Measurements from ENCODE around the gene DENND5A. TPM values are rescaled to one million over a fixed set of nuclear protein-coding genes. Genes with fewer than 3 reads are reported as not detected.

The DENND5A gene
- total and polyA plus RNA-seq, 2 donors (not counting 1 experiment from before 2014, with no cell fraction given), result 41.3 to 66.5 TPM

GRCh38 chr11:9145283-9145682 lies 119.9 kb downstream of the DENND5A start:
- Histone ChIP-seq H3K4me1 (ENCODE audit: control insufficient read depth in 2 of 2, insufficient read depth in 2 of 2, low read length in 2 of 2) (no peaks in the 10 kb centered on the region), H4K20me1 (ENCODE audit: control insufficient read depth, insufficient read depth, low read length, poor library complexity, severe bottlenecking) (no peaks in the 10 kb centered on the region), H3K27me3 (replicated peaks in 1 of 4; ENCODE audit: control extremely low read depth in 1 of 4, control insufficient read depth in 3 of 4, insufficient read depth in 4 of 4, low read length in 3 of 4) (no peaks in the 10 kb centered on the region), H3K36me3 (replicated peaks in 1 of 2; ENCODE audit: control extremely low read depth in 1 of 2, control insufficient read depth in 1 of 2, extremely low read depth in 1 of 2, insufficient read depth in 2 of 2, low read length in 1 of 2) (peaks cover 1 to 81% of the 10 kb centered on the region in 2 experiments), H3K79me2 (ENCODE audit: control insufficient read depth, insufficient read depth, low read length) (no peaks in the 10 kb centered on the region), H2AFZ (ENCODE audit: insufficient read depth, low read depth, low read length, poor library complexity, severe bottlenecking) (no peak overlapping the region), H3K4me3 (ENCODE audit: control extremely low read depth in 1 of 5, extremely low read depth in 1 of 5, insufficient read depth in 1 of 5, low read depth in 2 of 5, low read length in 4 of 5) (no peak overlapping the region), H3K4me2 (replicated peaks; ENCODE audit: low read depth, low read length, poor library complexity, severe bottlenecking) (no peak overlapping the region), H3K27ac (ENCODE audit: low read length in 2 of 2) (no peak overlapping the region), H3K9ac (ENCODE audit: low read length) (no peak overlapping the region), H3K9me3 (ENCODE audit: control extremely low read depth in 1 of 3, control insufficient read depth in 2 of 3, insufficient read depth in 1 of 3, low read length in 2 of 3) (no peaks in the 10 kb centered on the region)
- DNase-seq, result no peak
- WGBS (ENCODE audit: insufficient coverage), result 100% methylated on average over 2 of the region's 2 CpGs
- H3K4me3 Mint-ChIP-seq, result no peak overlapping the region
- no peak for TF ChIP-seq EZH2 (IDR thresholded peaks at IDR 0.05; ENCODE audit: borderline replicate concordance, insufficient read depth, low read depth, low read length, poor library complexity, severe bottlenecking)
- no peak for TF ChIP-seq CTCF (IDR thresholded peaks at IDR 0.05)
- H3K4me1 Mint-ChIP-seq, result no peaks in the 10 kb centered on the region
- intact Hi-C loops (cut with micrococcal nuclease), result no loop called here
- no peaks in the 10 kb centered on the region for H3K27me3 Mint-ChIP-seq
- CTCF ChIA-PET, result no interaction called here
- H3K9me3 Mint-ChIP-seq (ENCODE audit: insufficient read depth), result no peaks in the 10 kb centered on the region
- POLR2A ChIA-PET, result interaction anchor here (0.6 kb wide), 1 partner anchor 842 kb away, joined by 3 read pairs; no protein-coding TSS in a partner anchor
- no peak overlapping the region for H3K27ac Mint-ChIP-seq
- no peak for ATAC-seq (ENCODE audit: low read depth)

- CTCF ChIA-PET, result interaction anchor here (0.6 to 1.3 kb wide), 2 partner anchors 289 to 881 kb away, joined by 3 read pairs; partner anchors contain the start of gene LMO1
- ATAC-seq (ENCODE audit: low read depth) (no peak), DNase-seq (no peak)
- Mint-ChIP-seq H3K4me3 (no peak overlapping the region), H3K27me3 (no peaks in the 10 kb centered on the region), H3K9me3 (ENCODE audit: insufficient read depth) (no peaks in the 10 kb centered on the region), H3K4me1 (no peaks in the 10 kb centered on the region), H3K27ac (no peak overlapping the region)
- H4K20me1 ChIP-seq (ENCODE audit: control insufficient read depth, insufficient read depth, low read length, poor library complexity, severe bottlenecking), result no peaks in the 10 kb centered on the region
- H3K79me2 ChIP-seq (ENCODE audit: control insufficient read depth, insufficient read depth, low read length), result no peaks in the 10 kb centered on the region
- no peaks in the 10 kb centered on the region for H3K9me3 ChIP-seq (ENCODE audit: control extremely low read depth in 1 of 3, control insufficient read depth in 2 of 3, insufficient read depth in 1 of 3, low read length in 2 of 3)
- no peak overlapping the region for H3K4me2 ChIP-seq (replicated peaks; ENCODE audit: low read depth, low read length, poor library complexity, severe bottlenecking)
- intact Hi-C loops (cut with micrococcal nuclease), result no loop called here
- no peak overlapping the region for H3K4me3 ChIP-seq (ENCODE audit: control extremely low read depth in 1 of 5, extremely low read depth in 1 of 5, insufficient read depth in 1 of 5, low read depth in 2 of 5, low read length in 4 of 5)
- H2AFZ ChIP-seq (ENCODE audit: insufficient read depth, low read depth, low read length, poor library complexity, severe bottlenecking), result no peak overlapping the region
- TF ChIP-seq EZH2 (IDR thresholded peaks at IDR 0.05; ENCODE audit: borderline replicate concordance, insufficient read depth, low read depth, low read length, poor library complexity, severe bottlenecking) (no peak), CTCF (IDR thresholded peaks at IDR 0.05) (no peak)
- no peak overlapping the region for H3K9ac ChIP-seq (ENCODE audit: low read length)
- POLR2A ChIA-PET, result interaction anchor here (0.6 kb wide), 1 partner anchor 842 kb away, joined by 3 read pairs; no protein-coding TSS in a partner anchor
- 100% methylated on average over 1 of the region's 2 CpGs for WGBS (ENCODE audit: insufficient coverage)
- no peaks in the 10 kb centered on the region for H3K4me1 ChIP-seq (ENCODE audit: control insufficient read depth in 2 of 2, insufficient read depth in 2 of 2, low read length in 2 of 2)
- no peak overlapping the region for H3K27ac ChIP-seq (ENCODE audit: low read length in 2 of 2)
- H3K36me3 ChIP-seq (replicated peaks in 1 of 2; ENCODE audit: control extremely low read depth in 1 of 2, control insufficient read depth in 1 of 2, extremely low read depth in 1 of 2, insufficient read depth in 2 of 2, low read length in 1 of 2), result peaks cover 1 to 80% of the 10 kb centered on the region in 2 experiments
- no peaks in the 10 kb centered on the region for H3K27me3 ChIP-seq (replicated peaks in 1 of 4; ENCODE audit: control extremely low read depth in 1 of 4, control insufficient read depth in 3 of 4, insufficient read depth in 4 of 4, low read length in 3 of 4)
Observed at GRCh38 chr11:9144828-9145227, 120.3 kb downstream of the DENND5A start.
